IMR-90 (cell line): ENCODE measurements around the gene CAMTA1. TPM values are rescaled to one million over a fixed set of nuclear protein-coding genes. Genes with fewer than 3 reads are reported as not detected.

Experiments
- ATAC-seq: fragments of 200-7000 bp; cut with Tn5 transposase; 2 replicates; pipeline ENCODE4 v1.9.1; 2020; ENCODE audit warnings: low read depth, mild to moderate bottlenecking, moderate library complexity
- BruUV-seq: library from RNA; stranded (reverse); fragments of 400-500 nt; replicated peaks from 2 replicates; lab custom pipeline; 2021; lab: Mats Ljungman, UMichigan
- CTCF ChIA-PET: fragments of 300-600 bp; formaldehyde crosslinking; extraction: SDS; loops from one replicate; lab custom pipeline; 2021; ENCODE audit warnings: antibody characterized with exemption; lab: Yijun Ruan, JAX
- POLR2A ChIA-PET: fragments of 300-600 bp; sonication (Branson Sonifier 250); formaldehyde crosslinking; loops from one replicate; lab custom pipeline; 2022; ENCODE audit warnings: antibody characterized with exemption; ENCODE audit not compliant: unreplicated experiment; lab: Charles Lee
- DNase-seq: peaks from one replicate; pipeline ENCODE4 v3.0.0; 2013
- H2AFZ ChIP-seq: replicated peaks from 2 replicates; pipeline ENCODE3; 2013; ENCODE audit warnings: low read length, mild to moderate bottlenecking; ENCODE audit not compliant: poor library complexity
- H2AK5ac ChIP-seq: 2 replicates; pipeline ENCODE4 v1.6.1; 2013; ENCODE audit warnings: low read depth, low read length, inconsistent platforms
- H2AK9ac ChIP-seq: replicated peaks from 2 replicates; pipeline ENCODE3; 2013; ENCODE audit warnings: mild to moderate bottlenecking, low read depth, low read length, moderate library complexity; ENCODE audit not compliant: poor library complexity
- H2BK120ac ChIP-seq: 2 replicates; pipeline ENCODE4 v1.6.1; 2013; ENCODE audit warnings: low read depth, low read length, inconsistent platforms
- H2BK15ac ChIP-seq: 3 replicates; pipeline ENCODE4 v1.6.1; 2013; ENCODE audit warnings: low read depth, low read length, inconsistent platforms
- H2BK20ac ChIP-seq: 2 replicates; pipeline ENCODE4 v1.6.1; 2013; ENCODE audit warnings: low read depth, mild to moderate bottlenecking, inconsistent platforms, low read length, moderate library complexity
- H2BK5ac ChIP-seq: 2 replicates; pipeline ENCODE4 v1.6.1; 2013; ENCODE audit warnings: mild to moderate bottlenecking, low read depth, low read length, inconsistent platforms; ENCODE audit not compliant: poor library complexity, severe bottlenecking
- H3K14ac ChIP-seq: replicated peaks from 2 replicates; pipeline ENCODE4 v1.6.1; 2013; ENCODE audit warnings: low read depth, low read length, inconsistent platforms
- H3K18ac ChIP-seq: 2 replicates; pipeline ENCODE4 v1.6.1; 2013; ENCODE audit warnings: low read depth, low read length, control low read depth
- H3K23ac ChIP-seq: 2 replicates; pipeline ENCODE4 v1.6.1; 2013; ENCODE audit warnings: low read depth, low read length, inconsistent platforms
- H3K27ac ChIP-seq: 2 replicates; pipeline ENCODE4 v1.5.1; 2013; ENCODE audit warnings: mild to moderate bottlenecking, control low read depth, low read length; ENCODE audit not compliant: insufficient read depth
- H3K27me3 ChIP-seq: 2 replicates; pipeline ENCODE4 v1.6.1; 2013; ENCODE audit warnings: low read length; ENCODE audit not compliant: control insufficient read depth, insufficient read depth
- H3K36me3 ChIP-seq: 2 replicates; pipeline ENCODE4 v1.6.1; 2013; ENCODE audit warnings: low read length, mixed read lengths; ENCODE audit not compliant: control insufficient read depth, insufficient read depth
- H3K4ac ChIP-seq: 2 replicates; pipeline ENCODE4 v1.6.1; 2013; ENCODE audit warnings: low read depth, low read length, inconsistent platforms
- H3K4me1 ChIP-seq: 2 replicates; pipeline ENCODE4 v1.6.1; 2013; ENCODE audit warnings: low read length, mixed read lengths; ENCODE audit not compliant: control insufficient read depth, insufficient read depth
- H3K4me2 ChIP-seq: 2 replicates; pipeline ENCODE4 v1.6.1; 2013; ENCODE audit warnings: low read depth, mild to moderate bottlenecking, control low read depth, low read length, moderate library complexity
- H3K4me3 ChIP-seq: 2 replicates; pipeline ENCODE4 v1.5.1; 2013; ENCODE audit warnings: low read depth, mild to moderate bottlenecking, control low read depth, low read length, moderate library complexity; ENCODE audit not compliant: insufficient read depth
- H3K56ac ChIP-seq: 2 replicates; pipeline ENCODE4 v1.6.1; 2013; ENCODE audit warnings: low read length, inconsistent platforms; ENCODE audit not compliant: insufficient read depth; ENCODE audit errors: extremely low read depth
- H3K79me1 ChIP-seq, 2 experiments: 2 replicates each; pipeline ENCODE4 v1.6.1; 2013; ENCODE audit warnings: low read length in 2 of 2, inconsistent platforms in 1 of 2, low read depth in 1 of 2
- H3K9ac ChIP-seq: 2 replicates; pipeline ENCODE4 v1.6.1; 2013; ENCODE audit warnings: low read depth, low read length, control low read depth
- H3K9me1 ChIP-seq: 2 replicates; pipeline ENCODE4 v1.6.1; 2013; ENCODE audit warnings: low read length, inconsistent platforms; ENCODE audit not compliant: insufficient read depth
- H3K9me3 ChIP-seq: 2 replicates; pipeline ENCODE4 v1.6.1; 2013; ENCODE audit warnings: low read length; ENCODE audit not compliant: control insufficient read depth, insufficient read depth
- H4K20me1 ChIP-seq: 2 replicates; pipeline ENCODE4 v1.6.1; 2013; ENCODE audit warnings: low read length, inconsistent platforms; ENCODE audit not compliant: insufficient read depth
- H4K5ac ChIP-seq: 2 replicates; pipeline ENCODE4 v1.6.1; 2013; ENCODE audit warnings: mild to moderate bottlenecking, low read depth, low read length, control low read depth
- H4K8ac ChIP-seq, 2 experiments: 2 replicates each; pipeline ENCODE4 v1.6.1; 2013; ENCODE audit warnings: low read depth in 2 of 2, low read length in 2 of 2, control low read depth in 1 of 2, inconsistent platforms in 1 of 2
- H4K91ac ChIP-seq: 2 replicates; pipeline ENCODE4 v1.6.1; 2013; ENCODE audit warnings: low read depth, low read length, inconsistent platforms; ENCODE audit not compliant: insufficient read depth
- BHLHE40 ChIP-seq: fragments of 150-350 bp; IDR thresholded peaks from 2 replicates; pipeline ENCODE4 v1.6.1; 2016; ENCODE audit warnings: mild to moderate bottlenecking, low read depth, low read length
- CEBPB ChIP-seq: IDR thresholded peaks from 2 replicates; pipeline ENCODE4 v1.6.1; 2012; ENCODE audit warnings: low read depth, low read length, improper control_type of control experiment
- CHD1 ChIP-seq: IDR thresholded peaks from 2 replicates; pipeline ENCODE4 v1.6.1; 2012; ENCODE audit warnings: low read depth, low read length, improper control_type of control experiment
- CTCF ChIP-seq: conservative IDR thresholded peaks from 2 replicates; pipeline ENCODE4 v1.5.1; 2012; ENCODE audit warnings: mild to moderate bottlenecking, low read depth, low read length, improper control_type of control experiment
- ELK1 ChIP-seq: fragments of 150-350 bp; IDR thresholded peaks from 2 replicates; pipeline ENCODE4 v1.6.1; 2016; ENCODE audit warnings: low read depth, mild to moderate bottlenecking, low read length, moderate library complexity, borderline replicate concordance
- FOS ChIP-seq: fragments of 150-350 bp; IDR thresholded peaks from 2 replicates; pipeline ENCODE4 v1.6.1; 2016; ENCODE audit warnings: low read depth, low read length
- MAFK ChIP-seq: IDR thresholded peaks from 2 replicates; pipeline ENCODE4 v1.6.1; 2012; ENCODE audit warnings: low read depth, low read length, improper control_type of control experiment
- MAZ ChIP-seq: IDR thresholded peaks from 2 replicates; pipeline ENCODE4 v1.6.1; 2012; ENCODE audit warnings: low read depth, mild to moderate bottlenecking, low read length, improper control_type of control experiment, moderate library complexity, borderline replicate concordance
- MXI1 ChIP-seq: IDR thresholded peaks from 2 replicates; pipeline ENCODE4 v1.6.1; 2012; ENCODE audit warnings: low read depth, mild to moderate bottlenecking, low read length, moderate library complexity, borderline replicate concordance
- NFE2L2 ChIP-seq: fragments of 150-350 bp; IDR thresholded peaks from 2 replicates; pipeline ENCODE4 v1.6.1; 2016; ENCODE audit warnings: low read depth, mild to moderate bottlenecking, low read length
- POLR2A ChIP-seq: IDR thresholded peaks from 2 replicates; pipeline ENCODE4 v1.6.1; 2012; ENCODE audit warnings: mild to moderate bottlenecking, low read depth, low read length
- RAD21 ChIP-seq: IDR thresholded peaks from 2 replicates; pipeline ENCODE4 v1.6.1; 2012; ENCODE audit warnings: low read length, improper control_type of control experiment
- RCOR1 ChIP-seq: IDR thresholded peaks from 2 replicates; pipeline ENCODE4 v1.6.1; 2012; ENCODE audit warnings: mild to moderate bottlenecking, low read length, improper control_type of control experiment; ENCODE audit not compliant: insufficient replicate concordance
- RFX5 ChIP-seq: IDR thresholded peaks from 2 replicates; pipeline ENCODE4 v1.8.0; 2012; ENCODE audit warnings: low read depth, mild to moderate bottlenecking, low read length, moderate library complexity
- SMC3 ChIP-seq: fragments of 150-350 bp; IDR thresholded peaks from 2 replicates; pipeline ENCODE4 v1.6.1; 2016; ENCODE audit warnings: low read depth, mild to moderate bottlenecking, antibody characterized with exemption, low read length, moderate library complexity
- USF2 ChIP-seq: fragments of 150-350 bp; IDR thresholded peaks from 2 replicates; pipeline ENCODE4 v1.6.1; 2017; ENCODE audit warnings: mild to moderate bottlenecking, antibody characterized with exemption, low read length, low read depth
- WGBS, 2 experiments: methylation state at CpG; one replicate each; pipeline versions ENCODE4 v1.1.5 to v1.1.7; 2013; ENCODE audit warnings: missing lambda C conversion rate in 2 of 2; ENCODE audit not compliant: insufficient read length in 1 of 2; ENCODE audit errors: extremely low coverage in 2 of 2; 5-methylcytosine and 5-hydroxymethylcytosine counted together
- dilution Hi-C: fragments of 300-500 bp; cut with HindIII; formaldehyde crosslinking; loops from one replicate; pipeline ENCODE4 v1.14.3; 2018; ENCODE audit warnings: low sequenced_read_pairs; ENCODE audit not compliant: unreplicated experiment
- in situ Hi-C: fragments of 300-500 bp; cut with MboI; formaldehyde crosslinking; loops from 3 replicates; pipeline ENCODE4 v1.14.3; 2019; ENCODE audit warnings: low sequenced_read_pairs, inconsistent platforms, mixed read lengths
- intact Hi-C: fragments of 100-400 bp; cut with micrococcal nuclease; formaldehyde crosslinking; loops from 2 replicates; pipeline ENCODE4 v1.10.0; 2022
- polyA plus RNA-seq, 3 experiments: library from polyadenylated mRNA; depleted of rRNA; stranded (reverse); fragments of >200 nt; gene quantifications; 2 replicates each; pipeline ENCODE4 v1.2.3, GENCODE V29; 2012; ENCODE audit warnings: low replicate concordance in 1 of 3
- total RNA-seq: library from RNA; depleted of rRNA; stranded (reverse); fragments of >200 nt; gene quantifications from 2 replicates; pipeline ENCODE4 v1.2.3, GENCODE V29; 2012

Gene CAMTA1
- total and polyA plus RNA-seq, 2 of the 4 experiments (the other 2 are of a cell fraction): 35.5 to 74.3 TPM

- H2BK15ac ChIP-seq: no peak overlapping the region
- H4K20me1 ChIP-seq: no peaks in the 10 kb centered on the region
- WGBS, 2 experiments: 59% methylated on average over 4 of the region's 4 CpGs; no CpG with 5 or more reads in 1 of the 2 experiments
- H3K9me1 ChIP-seq: no peaks in the 10 kb centered on the region
- H2AFZ ChIP-seq: no peak overlapping the region
- DNase-seq (no peak), ATAC-seq (no peak)
- ChIA-PET CTCF (interaction anchor here (3.1 kb wide), 1 partner anchor 78 kb away, joined by 10 read pairs; no protein-coding TSS in a partner anchor), POLR2A (no interaction called here)
- no peak overlapping the region for H3K27ac ChIP-seq
- no TSS peak for BruUV-seq
- peaks cover 54% of the 10 kb centered on the region for H3K27me3 ChIP-seq
- in situ Hi-C loops: loop anchor here (5.0 to 25.0 kb wide), 2 partner anchors 227 to 637 kb away; partner anchors contain the start of gene SLC45A1
- no peak overlapping the region for H3K4me3 ChIP-seq
- H3K4ac ChIP-seq: no peak overlapping the region
- no peak overlapping the region for H3K4me2 ChIP-seq
- no peaks in the 10 kb centered on the region for H3K79me1 ChIP-seq
- no peak overlapping the region for H2BK120ac ChIP-seq
- no peak overlapping the region for H2AK9ac ChIP-seq
- H4K5ac ChIP-seq: no peak overlapping the region
- H3K4me1 ChIP-seq: no peaks in the 10 kb centered on the region
- H4K91ac ChIP-seq: no peak overlapping the region
- no peak overlapping the region for H3K23ac ChIP-seq
- TF ChIP-seq SMC3: no peak
- TF ChIP-seq USF2: no peak
- TF ChIP-seq RFX5: no peak
- no peak for TF ChIP-seq RAD21
- TF ChIP-seq ELK1: no peak
- no peak for TF ChIP-seq BHLHE40
- no peak for TF ChIP-seq CHD1
- TF ChIP-seq NFE2L2: no peak
- no peak for TF ChIP-seq MXI1
- TF ChIP-seq RCOR1: no peak
- no peak for TF ChIP-seq MAZ
- no peak for TF ChIP-seq CTCF
- no peak for TF ChIP-seq CEBPB
- TF ChIP-seq POLR2A: no peak
- no peak for TF ChIP-seq MAFK
- no peak for TF ChIP-seq FOS
- H3K14ac ChIP-seq: no peak overlapping the region
- H3K56ac ChIP-seq: no peak overlapping the region
- no peak overlapping the region for H3K18ac ChIP-seq
- H2BK5ac ChIP-seq: no peak overlapping the region
- H2BK20ac ChIP-seq: no peak overlapping the region
- dilution Hi-C loops: no loop called here
- intact Hi-C loops: no loop called here
- no peak overlapping the region for H3K9ac ChIP-seq
- no peak overlapping the region for H2AK5ac ChIP-seq
- no peaks in the 10 kb centered on the region for H3K9me3 ChIP-seq
- no peaks in the 10 kb centered on the region for H3K36me3 ChIP-seq
- no peak overlapping the region for H4K8ac ChIP-seq
Observed at GRCh38 chr1:7674972-7675371, 889.7 kb downstream of the CAMTA1 start.
